K562 (cell line): ENCODE data around the gene ITGBL1. TPM values are rescaled to one million over a fixed set of nuclear protein-coding genes. Genes with fewer than 3 reads are reported as not detected.

Experiments used
- ATAC-seq: fragments of 200-7000 bp; cut with Tn5 transposase; 3 replicates; pipeline ENCODE4 v1.9.1; 2020; ENCODE audit warnings: moderate library complexity
- BruUV-seq: library from RNA; stranded (reverse); fragments of 400-500 nt; replicated peaks from 2 replicates; lab custom pipeline; 2021; lab: Mats Ljungman, UMichigan
- CTCF ChIA-PET: fragments of 300-600 bp; formaldehyde crosslinking; extraction: SDS; loops from one replicate; lab custom pipeline; 2021; ENCODE audit warnings: low intra/inter-chr PET ratio; lab: Yijun Ruan, JAX
- POLR2A ChIA-PET: fragments of 300-600, 350-650 bp; sonication (Branson Sonifier 250); formaldehyde crosslinking; extraction: SDS; loops from one replicate; lab custom pipeline; 2021; ENCODE audit warnings: antibody characterized with exemption, inconsistent platforms; lab: Yijun Ruan, JAX
- DNase-seq, 4 experiments: peaks; one replicate each; pipeline versions ENCODE4 v3.0.0 to v3.0.0-alpha.2; 2011 to 2018; ENCODE audit warnings: low spot score in 3 of 4, mixed read lengths in 3 of 4; ENCODE audit errors: extremely low read depth in 1 of 4
- FAIRE-seq: peaks from 2 replicates; lab custom pipeline; 2011; peaks lifted over from hg19 to GRCh38; lab: Jason Lieb, UNC
- H2AFZ ChIP-seq: 2 replicates; pipeline ENCODE4 v1.6.0; 2011; ENCODE audit warnings: low read depth, low read length, control low read depth, inconsistent platforms
- H3K27ac ChIP-seq: fragments of 200-600 bp; 3 replicates; pipeline ENCODE4 v1.8.0; 2011; ENCODE audit warnings: low read depth, mild to moderate bottlenecking, control low read depth, inconsistent platforms, low read length, moderate library complexity, mixed read lengths; ENCODE audit errors: extremely low read depth
- H3K27me3 ChIP-seq, 2 experiments: fragments of 300-600 bp in 1 of 2; 2 replicates in 1 of 2; 3 replicates in 1 of 2; pipeline versions ENCODE4 v1.6.0 to v1.8.0; 2011; ENCODE audit warnings: inconsistent platforms in 2 of 2, low read length in 2 of 2, mild to moderate bottlenecking in 1 of 2, mixed read lengths in 1 of 2, moderate library complexity in 1 of 2; ENCODE audit not compliant: control insufficient read depth in 2 of 2, insufficient read depth in 2 of 2
- H3K36me3 ChIP-seq: fragments of 300-600 bp; 3 replicates; pipeline ENCODE4 v1.8.0; 2011; ENCODE audit warnings: mild to moderate bottlenecking, low read length, inconsistent platforms; ENCODE audit not compliant: control insufficient read depth, insufficient read depth
- H3K4me1 ChIP-seq, 2 experiments: fragments of 200-600 bp in 1 of 2; replicated peaks in 1 of 2; 2 replicates in 1 of 2; 3 replicates in 1 of 2; pipeline versions ENCODE4 v1.5.1 to v1.8.0; 2011; ENCODE audit warnings: inconsistent platforms in 2 of 2, low read length in 2 of 2, mild to moderate bottlenecking in 1 of 2, mixed read lengths in 1 of 2, moderate library complexity in 1 of 2; ENCODE audit not compliant: control insufficient read depth in 2 of 2, insufficient read depth in 2 of 2
- H3K4me2 ChIP-seq: 2 replicates; pipeline ENCODE4 v1.6.1; 2011; ENCODE audit warnings: low read length, control low read depth, inconsistent platforms, mixed read lengths; ENCODE audit not compliant: insufficient read depth
- H3K4me3 ChIP-seq: fragments of 200-600 bp; sonication (generic), shearing (Covaris generic); 2 replicates; pipeline ENCODE4 v1.5.1; 2016; ENCODE audit warnings: control low read depth, inconsistent platforms
- H3K79me2 ChIP-seq: fragments of 200-600 bp; 3 replicates; pipeline ENCODE4 v1.8.0; 2011; ENCODE audit warnings: low read length, inconsistent platforms; ENCODE audit not compliant: control insufficient read depth, insufficient read depth
- H3K9ac ChIP-seq, 2 experiments: 2 replicates each; pipeline versions ENCODE4 v1.6.0 to v1.6.1; 2011; ENCODE audit warnings: low read depth in 2 of 2, low read length in 2 of 2, control low read depth in 1 of 2, inconsistent platforms in 1 of 2, mild to moderate bottlenecking in 1 of 2, mixed read lengths in 1 of 2; ENCODE audit not compliant: insufficient read depth in 1 of 2
- H3K9me1 ChIP-seq: one replicate; pipeline ENCODE4 v1.6.0; 2011; ENCODE audit warnings: inconsistent platforms, mild to moderate bottlenecking, low read length, moderate library complexity; ENCODE audit not compliant: control insufficient read depth, insufficient read depth
- H3K9me3 ChIP-seq: replicated peaks from 2 replicates; pipeline ENCODE4 v1.5.1; 2011; ENCODE audit warnings: low read depth, low read length, inconsistent platforms; ENCODE audit not compliant: control insufficient read depth, insufficient read depth
- H4K20me1 ChIP-seq: replicated peaks from 2 replicates; pipeline ENCODE4 v1.6.1; 2011; ENCODE audit warnings: low read length, inconsistent platforms, mixed read lengths; ENCODE audit not compliant: control insufficient read depth, insufficient read depth
- CC2D1A ChIP-seq: fragments of 450-650 bp; IDR thresholded peaks from 2 replicates; pipeline ENCODE4 v1.6.1; 2017; ENCODE audit warnings: mild to moderate bottlenecking
- ETV6 ChIP-seq, 3 experiments: fragments of 150-350 bp in 1 of 3; sonication (generic) in 1 of 3; formaldehyde crosslinking in 1 of 3; IDR thresholded peaks; 2 replicates each; pipeline versions ENCODE4 v1.6.1 to v1.8.0; 2014 to 2022; ENCODE audit warnings: borderline replicate concordance in 2 of 3, low read depth in 2 of 3, antibody characterized with exemption in 1 of 3, low read length in 1 of 3, mild to moderate bottlenecking in 1 of 3, missing genetic modification reagents in 1 of 3
- FIP1L1 ChIP-seq: fragments of 200-400 bp; formaldehyde crosslinking; IDR thresholded peaks from 2 replicates; pipeline ENCODE4 v1.6.1; 2018; ENCODE audit warnings: mild to moderate bottlenecking, low read depth, low read length; ENCODE audit not compliant: poor library complexity, severe bottlenecking
- HNRNPK ChIP-seq: fragments of 200-400 bp; formaldehyde crosslinking; IDR thresholded peaks from one replicate; pipeline ENCODE4 v1.6.1; 2018; ENCODE audit warnings: mild to moderate bottlenecking, low read depth, low read length; ENCODE audit not compliant: poor library complexity, severe bottlenecking
- MEF2D ChIP-seq: conservative IDR thresholded peaks from 2 replicates; pipeline ENCODE4 v1.6.1; 2016; ENCODE audit warnings: low read depth, missing genetic modification characterization, missing compliant biosample characterization
- ZKSCAN1 ChIP-seq: fragments of 150-350 bp; IDR thresholded peaks from 2 replicates; pipeline ENCODE4 v1.6.1; 2016; ENCODE audit warnings: low read depth, low read length
- ZNF134 ChIP-seq: fragments of 250-450 bp; sonication (Bioruptor Pico); conservative IDR thresholded peaks from 2 replicates; pipeline ENCODE4 v1.4.0; 2020
- ZNF212 ChIP-seq: fragments of 450-650 bp; formaldehyde crosslinking; IDR thresholded peaks from 2 replicates; pipeline ENCODE4 v1.4.0; 2020; ENCODE audit warnings: mild to moderate bottlenecking
- ZNF232 ChIP-seq: sonication (generic); formaldehyde crosslinking; IDR thresholded peaks from 2 replicates; pipeline ENCODE4 v1.8.0; 2022; ENCODE audit warnings: mild to moderate bottlenecking, missing genetic modification reagents
- ZNF274 ChIP-seq: IDR thresholded peaks from 2 replicates; pipeline ENCODE4 v1.6.1; 2011; ENCODE audit warnings: low read depth, mild to moderate bottlenecking, low read length, moderate library complexity, borderline replicate concordance
- ZNF644 ChIP-seq: fragments of 200-800 bp; sonication (Bioruptor generic); IDR thresholded peaks from 2 replicates; pipeline ENCODE4 v1.6.1; 2016; ENCODE audit warnings: low read depth, missing genetic modification characterization, missing compliant biosample characterization
- WGBS: fragments of 100-300 bp; shearing (Covaris generic); methylation state at CpG from one replicate; pipeline ENCODE4 v1.1.6; 2016; ENCODE audit warnings: low coverage, mixed read lengths; ENCODE audit not compliant: insufficient coverage; ENCODE audit errors: missing lambda C conversion rate; 5-methylcytosine and 5-hydroxymethylcytosine counted together
- in situ Hi-C: fragments of 300-500 bp; cut with MboI; formaldehyde crosslinking; loops from 4 replicates; pipeline ENCODE4 v1.15.0; 2018; ENCODE audit warnings: inconsistent platforms, mixed read lengths
- intact Hi-C: fragments of 100-400 bp; cut with micrococcal nuclease; formaldehyde crosslinking; loops from 2 replicates; pipeline ENCODE4 v1.14.2; 2022
- polyA plus RNA-seq, 8 experiments: library from polyadenylated mRNA; depleted of rRNA in 4 of 8; stranded (reverse) in 5 of 8; unstranded in 3 of 8; fragments of >200 nt; fragmentation: Nextera tagmentation in 2 of 8; fragmentation: Illumina TruSeq in 1 of 8; extraction: Ambion mirVana in 2 of 8; extraction: Trizol in 1 of 8; gene quantifications; 2 replicates each; pipeline versions ENCODE4 v1.2.1 to v1.2.3, GENCODE V29; 2011 to 2014; ENCODE audit warnings: inconsistent platforms in 1 of 8, missing spikeins in 1 of 8
- total RNA-seq, 7 experiments: library from RNA; depleted of rRNA in 6 of 7; stranded (reverse); fragments of >200 nt in 6 of 7; fragmentation: Illumina TruSeq in 2 of 7; extraction: Trizol in 2 of 7; gene quantifications; 2 replicates each; pipeline versions ENCODE4 v1.2.1 to v1.2.3, GENCODE V29; 2011 to 2021; ENCODE audit warnings: low replicate concordance in 1 of 7
- TF ChIP-seq, protein P1 (sequence below): IDR thresholded peaks from 2 replicates; pipeline ENCODE4 v1.6.1; 2016; ENCODE audit warnings: missing genetic modification characterization, missing compliant biosample characterization

ITGBL1 gene
- total and polyA plus RNA-seq, 9 of the 15 experiments (the other 6 are each of a cell fraction or from before 2014, with no cell fraction given), result 0.04 to 0.73 (median 0.32) TPM; not detected in 1

DNA sequence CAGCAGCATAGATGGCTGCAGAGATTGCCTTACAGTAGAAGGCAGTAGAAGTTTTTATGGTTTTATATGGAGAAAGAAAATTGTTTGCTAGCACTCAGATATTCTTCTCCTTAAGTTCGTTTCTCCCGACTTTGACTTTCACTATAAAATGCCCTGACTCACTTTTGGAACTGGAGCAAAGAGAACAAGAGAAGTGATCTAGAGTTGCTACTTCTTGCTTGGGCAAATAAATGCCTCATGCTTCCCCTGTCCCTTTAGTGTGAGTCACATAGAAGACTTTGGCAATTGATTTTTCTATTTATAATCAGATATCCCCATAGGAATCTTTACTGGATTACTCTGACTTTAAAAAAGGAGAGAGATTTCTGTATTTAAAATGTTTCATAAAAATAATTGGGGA lies 46.9 kb downstream of the ITGBL1 start:
- POLR2A ChIA-PET, result no interaction called here
- Histone ChIP-seq H3K4me1 (no peaks in the 10 kb centered on the region), H4K20me1 (no peaks in the 10 kb centered on the region), H3K27me3 (no peaks in the 10 kb centered on the region), H3K4me2 (no peak overlapping the region), H3K9me1 (no peaks in the 10 kb centered on the region), H3K36me3 (no peaks in the 10 kb centered on the region), H2AFZ (no peak overlapping the region), H3K9ac (no peak overlapping the region), H3K79me2 (no peaks in the 10 kb centered on the region), H3K9me3 (no peaks in the 10 kb centered on the region), H3K27ac (no peak overlapping the region), H3K4me3 (no peak overlapping the region)
- intact Hi-C loops (no loop called here), in situ Hi-C loops (no loop called here)
- DNase-seq, result no peak
- FAIRE-seq, result no peak
- no peak for ATAC-seq
- CTCF ChIA-PET, result no interaction called here
- no TSS peak for BruUV-seq
- no peak for TF ChIP-seq CC2D1A
- WGBS, result 0% methylated on average over 2 of the region's 2 CpGs

DNA sequence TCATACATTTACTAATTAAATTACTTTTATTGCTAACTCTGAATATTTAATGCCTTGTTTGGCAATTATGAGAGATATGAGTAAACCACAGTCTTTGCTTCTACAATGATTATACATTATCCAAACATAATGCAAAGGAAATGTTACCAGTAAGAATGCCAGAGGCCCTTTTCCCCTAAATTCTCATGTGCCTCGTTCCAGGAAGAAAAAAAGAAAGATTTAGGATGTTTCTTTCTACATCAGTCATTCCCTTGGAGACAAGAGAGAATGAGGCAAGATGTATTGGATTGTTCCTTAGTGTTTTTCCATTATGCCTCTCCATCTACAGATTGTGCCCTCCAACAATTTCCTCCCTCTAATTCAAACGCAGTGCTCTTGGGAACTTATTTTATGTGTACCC lies 50.1 kb downstream of the ITGBL1 start:
- H3K27me3 ChIP-seq, result no peaks in the 10 kb centered on the region
- H3K4me2 ChIP-seq, result no peak overlapping the region
- intact Hi-C loops, result no loop called here
- no peak for DNase-seq
- ATAC-seq, result no peak
- no peak overlapping the region for H3K4me3 ChIP-seq
- 0% methylated on average over 2 of the region's 2 CpGs for whole genome bisulfite sequencing
- no peaks in the 10 kb centered on the region for H4K20me1 ChIP-seq
- TF ChIP-seq, protein P1, sequence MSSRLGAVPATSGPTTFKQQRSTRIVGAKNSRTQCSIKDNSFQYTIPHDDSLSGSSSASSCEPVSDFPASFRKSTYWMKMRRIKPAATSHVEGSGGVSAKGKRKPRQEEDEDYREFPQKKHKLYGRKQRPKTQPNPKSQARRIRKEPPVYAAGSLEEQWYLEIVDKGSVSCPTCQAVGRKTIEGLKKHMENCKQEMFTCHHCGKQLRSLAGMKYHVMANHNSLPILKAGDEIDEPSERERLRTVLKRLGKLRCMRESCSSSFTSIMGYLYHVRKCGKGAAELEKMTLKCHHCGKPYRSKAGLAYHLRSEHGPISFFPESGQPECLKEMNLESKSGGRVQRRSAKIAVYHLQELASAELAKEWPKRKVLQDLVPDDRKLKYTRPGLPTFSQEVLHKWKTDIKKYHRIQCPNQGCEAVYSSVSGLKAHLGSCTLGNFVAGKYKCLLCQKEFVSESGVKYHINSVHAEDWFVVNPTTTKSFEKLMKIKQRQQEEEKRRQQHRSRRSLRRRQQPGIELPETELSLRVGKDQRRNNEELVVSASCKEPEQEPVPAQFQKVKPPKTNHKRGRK (tag), result no peak
- TF ChIP-seq ZKSCAN1, result no peak
- no peak for TF ChIP-seq FIP1L1
- no peak for TF ChIP-seq HNRNPK
- TF ChIP-seq ZNF644 (tag), result no peak
- TF ChIP-seq ZNF134 (CRISPR knock-in tag), result no peak
- TF ChIP-seq MEF2D (tag), result no peak
- TF ChIP-seq ZNF212 (CRISPR knock-in tag), result no peak
- no peak for TF ChIP-seq ZNF274
- TF ChIP-seq ETV6 (IDR thresholded peaks at IDR 0.05; ENCODE audit: borderline replicate concordance in 1 of 2, low read depth in 2 of 2, low read length in 1 of 2), result no peak
- TF ChIP-seq ETV6 (CRISPR knock-in tag; IDR thresholded peaks at IDR 0.05; ENCODE audit: borderline replicate concordance), result no peak
- TF ChIP-seq ZNF232 (CRISPR knock-in tag), result no peak
- TF ChIP-seq, all 486 proteins: peak for 0
- CTCF ChIA-PET, result no interaction called here
- Histone ChIP-seq H3K9me3 (no peaks in the 10 kb centered on the region), H3K4me1 (no peaks in the 10 kb centered on the region), H3K9ac (no peak overlapping the region), H3K36me3 (no peaks in the 10 kb centered on the region), H2AFZ (no peak overlapping the region), H3K27ac (no peak overlapping the region), H3K79me2 (no peaks in the 10 kb centered on the region), H3K9me1 (no peaks in the 10 kb centered on the region)
- no TSS peak for BruUV-seq
- FAIRE-seq, result no peak
- in situ Hi-C loops, result no loop called here
- POLR2A ChIA-PET, result no interaction called here
